Smooth muscle cell (in vitro differentiated cells): ENCODE measurements around the gene KLRF1. TPM values are rescaled to one million over a fixed set of nuclear protein-coding genes. Genes with fewer than 3 reads are reported as not detected.

Experiments used
- DNase-seq: peaks from one replicate; lab custom pipeline; 2025; ENCODE audit not compliant: unreplicated experiment; lab: John Stamatoyannopoulos, UW
- H2AFZ ChIP-seq: fragments of 200-600 bp; sonication (generic); 2 replicates; pipeline ENCODE4 v1.6.0; 2016; ENCODE audit warnings: antibody characterized with exemption, low read depth, mild to moderate bottlenecking
- H3F3A ChIP-seq: fragments of 200-600 bp; sonication (generic); 2 replicates; pipeline ENCODE4 v1.6.0; 2017; ENCODE audit warnings: antibody characterized with exemption, low read depth
- H3K27ac ChIP-seq: fragments of 200-600 bp; sonication (generic); 2 replicates; pipeline ENCODE4 v1.5.1; 2016; ENCODE audit warnings: low read depth, mild to moderate bottlenecking
- H3K27me3 ChIP-seq: fragments of 200-600 bp; sonication (generic); 2 replicates; pipeline ENCODE4 v1.6.1; 2016; ENCODE audit warnings: low read depth, mild to moderate bottlenecking
- H3K36me3 ChIP-seq: fragments of 200-600 bp; sonication (generic); 2 replicates; pipeline ENCODE4 v1.5.1; 2016; ENCODE audit warnings: low read depth
- H3K4me1 ChIP-seq: fragments of 200-600 bp; sonication (generic); 2 replicates; pipeline ENCODE4 v1.5.1; 2016; ENCODE audit warnings: low read depth
- H3K4me2 ChIP-seq: fragments of 200-600 bp; sonication (generic); 2 replicates; pipeline ENCODE4 v1.6.0; 2016; ENCODE audit warnings: mild to moderate bottlenecking
- H3K4me3 ChIP-seq: fragments of 200-600 bp; sonication (generic); 2 replicates; pipeline ENCODE4 v1.5.1; 2016; ENCODE audit warnings: mild to moderate bottlenecking
- H3K79me2 ChIP-seq: fragments of 200-600 bp; sonication (generic); 2 replicates; pipeline ENCODE4 v1.6.0; 2016; ENCODE audit warnings: low read depth, mild to moderate bottlenecking
- H3K9ac ChIP-seq: fragments of 200-600 bp; sonication (generic); 2 replicates; pipeline ENCODE4 v1.6.0; 2016; ENCODE audit warnings: low read depth
- H3K9me3 ChIP-seq: fragments of 200-600 bp; sonication (generic); replicated peaks from 2 replicates; pipeline ENCODE4 v1.5.1; 2016; ENCODE audit warnings: low read depth
- H4K20me1 ChIP-seq: fragments of 200-600 bp; sonication (generic); 2 replicates; pipeline ENCODE4 v1.6.0; 2016; ENCODE audit warnings: low read depth
- CTCF ChIP-seq: fragments of 200-600 bp; sonication (generic); IDR thresholded peaks from 2 replicates; pipeline ENCODE4 v1.5.1; 2017; ENCODE audit warnings: borderline replicate concordance, mild to moderate bottlenecking, antibody characterized with exemption; ENCODE audit not compliant: insufficient read depth, poor library complexity, severe bottlenecking
- WGBS: methylation state at CpG from one replicate; pipeline ENCODE4 v1.1.7; 2016; ENCODE audit warnings: low lambda C conversion rate; 5-methylcytosine and 5-hydroxymethylcytosine counted together
- polyA plus RNA-seq: library from polyadenylated mRNA; unstranded; fragments of >200 nt; fragmentation: Nextera tagmentation; extraction: Ambion mirVana; gene quantifications from 2 replicates; pipeline ENCODE4 v1.2.1, GENCODE V29; 2016
- total RNA-seq: library from RNA; depleted of rRNA; stranded (reverse); fragments of >200 nt; gene quantifications from 2 replicates; pipeline ENCODE4 v1.2.3, GENCODE V29; 2014

KLRF1 gene
- total and polyA plus RNA-seq, 2 experiments from 2014 or later = not detected

- Histone ChIP-seq H3K4me2 (peak overlapping the region; percentile 9), H3K36me3 (no peaks in the 10 kb centered on the region), H3K9ac (no peak overlapping the region), H3K27me3 (no peaks in the 10 kb centered on the region), H3K4me1 (peaks cover 7% of the 10 kb centered on the region), H3K27ac (no peak overlapping the region), H3K4me3 (no peak overlapping the region), H4K20me1 (no peaks in the 10 kb centered on the region), H2AFZ (no peak overlapping the region), H3F3A (no peaks in the 10 kb centered on the region), H3K9me3 (peaks cover 4% of the 10 kb centered on the region), H3K79me2 (no peaks in the 10 kb centered on the region)
- WGBS = 65% methylated on average over 6 of the region's 6 CpGs
- no peak for DNase-seq
- no peak for TF ChIP-seq CTCF
Observed at GRCh38 chr12:9786726-9787717, 40.3 kb upstream of the KLRF1 start.

- Histone ChIP-seq H2AFZ (no peak overlapping the region), H3K27me3 (no peaks in the 10 kb centered on the region), H3K4me1 (peaks cover 2% of the 10 kb centered on the region), H3K4me2 (peak overlapping the region; percentile 50), H3K27ac (no peak overlapping the region), H4K20me1 (no peaks in the 10 kb centered on the region), H3K4me3 (no peak overlapping the region), H3K9ac (no peak overlapping the region), H3K9me3 (peaks cover 4% of the 10 kb centered on the region), H3K79me2 (no peaks in the 10 kb centered on the region), H3K36me3 (no peaks in the 10 kb centered on the region), H3F3A (no peaks in the 10 kb centered on the region)
- DNase-seq = no peak
- no peak for TF ChIP-seq CTCF
- 61% methylated on average over 2 of the region's 2 CpGs for WGBS
Observed at GRCh38 chr12:9792185-9792900, 34.9 kb upstream of the KLRF1 start.

GRCh38 chr12:9792961-9793617 lies 34.2 kb upstream of the KLRF1 start:
- Histone ChIP-seq H3K9me3 (peaks cover 4% of the 10 kb centered on the region), H3K36me3 (no peaks in the 10 kb centered on the region), H3F3A (no peaks in the 10 kb centered on the region), H3K4me1 (no peaks in the 10 kb centered on the region), H3K9ac (no peak overlapping the region), H3K4me3 (no peak overlapping the region), H3K27ac (peak overlapping the region; percentile 65), H4K20me1 (no peaks in the 10 kb centered on the region), H3K4me2 (peak overlapping the region; percentile 50), H2AFZ (no peak overlapping the region), H3K27me3 (no peaks in the 10 kb centered on the region), H3K79me2 (no peaks in the 10 kb centered on the region)
- 20% methylated on average over 2 of the region's 2 CpGs for WGBS
- no peak for DNase-seq
- no peak for TF ChIP-seq CTCF
